Lung (tissue), 12 donors: ENCODE measurements around the gene PCSK5. TPM values are rescaled to one million over a fixed set of nuclear protein-coding genes. Genes with fewer than 3 reads are reported as not detected.

Experiments used
- ATAC-seq: fragments of 200-7000 bp; cut with Tn5 transposase; one replicate; pipeline ENCODE4 v1.9.1; 2020; ENCODE audit warnings: moderate number of reproducible peaks; ENCODE audit not compliant: insufficient read depth, low FRiP score
- DNase-seq, 3 donors: peaks; one replicate each; pipeline ENCODE4 v3.0.0-alpha.2; 2013 to 2017
- H3K27ac ChIP-seq, 2 donors: one replicate each; pipeline ENCODE4 v1.5.1; 2013; ENCODE audit warnings: mild to moderate bottlenecking in 2 of 2, moderate library complexity in 2 of 2, control low read depth in 1 of 2, inconsistent platforms in 1 of 2, low read depth in 1 of 2, low read length in 1 of 2
- H3K27me3 ChIP-seq, 3 donors: one replicate each; pipeline ENCODE4 v1.5.1; 2013; ENCODE audit warnings: low read length in 2 of 3; ENCODE audit not compliant: control insufficient read depth in 3 of 3, insufficient read depth in 3 of 3
- H3K36me3 ChIP-seq, 4 donors: one replicate each; pipeline ENCODE4 v1.5.1; 2013; ENCODE audit warnings: low read length in 4 of 4, mild to moderate bottlenecking in 1 of 4, moderate library complexity in 1 of 4; ENCODE audit not compliant: control insufficient read depth in 4 of 4, insufficient read depth in 4 of 4
- H3K4me1 ChIP-seq, 5 donors: one replicate each; pipeline ENCODE4 v1.5.1; 2013; ENCODE audit warnings: low read length in 5 of 5, mild to moderate bottlenecking in 2 of 5, moderate library complexity in 1 of 5; ENCODE audit not compliant: control insufficient read depth in 5 of 5, insufficient read depth in 5 of 5
- H3K4me3 ChIP-seq: one replicate; pipeline ENCODE4 v1.5.1; 2013; ENCODE audit warnings: mild to moderate bottlenecking, control low read depth, moderate library complexity
- H3K9ac ChIP-seq, 2 donors: one replicate each; pipeline ENCODE4 v1.5.1; 2013; ENCODE audit warnings: low read length in 2 of 2, control low read depth in 1 of 2; ENCODE audit not compliant: insufficient read depth in 1 of 2
- H3K9me3 ChIP-seq, 4 donors: one replicate each; pipeline ENCODE4 v1.5.1; 2013; ENCODE audit warnings: low read length in 3 of 4, mild to moderate bottlenecking in 1 of 4, moderate library complexity in 1 of 4; ENCODE audit not compliant: control insufficient read depth in 4 of 4, insufficient read depth in 3 of 4
- WGBS, 2 donors: extraction: QIAGEN DNeasy Blood & Tissue Kit; methylation state at CpG; one replicate each; pipeline ENCODE4 v1.1.7; 2013; 5-methylcytosine and 5-hydroxymethylcytosine counted together
- polyA plus RNA-seq, 2 donors: library from polyadenylated mRNA; stranded (reverse); fragments of 200-250 nt; gene quantifications; one replicate each; pipeline ENCODE4 v1.2.1, GENCODE V29; 2013
- total RNA-seq, 2 donors: library from RNA; depleted of rRNA in 1 of 2; stranded (reverse); fragments of >200 nt in 1 of 2; gene quantifications; one replicate each; pipeline ENCODE4 v1.2.1, GENCODE V29; 2014 to 2021
- TF ChIP-seq, protein P1 (sequence below): IDR thresholded peaks from 2 replicates; pipeline ENCODE4 v1.5.1; 2012; ENCODE audit warnings: mild to moderate bottlenecking; ENCODE audit errors: control extremely low read depth, extremely low read depth
- donor health status: control.
- donor health status: control.
- donor health status: Bipolar disorder and iron deficiency.
- donor health status: healthy.
- donor health status: DM: yes; HTN: yes; CAD: no.

The PCSK5 gene
- total and polyA plus RNA-seq, 4 donors = 1.9 to 28.2 (median 13.6) TPM

- no peak for DNase-seq
- H3K36me3 ChIP-seq = peaks cover 0 to 3% (median under 1%) of the 10 kb centered on the region in 4 donors
- H3K9ac ChIP-seq = no peak overlapping the region
- no peak for ATAC-seq
- no peaks in the 10 kb centered on the region for H3K27me3 ChIP-seq
- no peak overlapping the region for H3K4me3 ChIP-seq
- no peak overlapping the region for H3K27ac ChIP-seq
- peaks cover 0 to 10% (median 4%) of the 10 kb centered on the region in 5 donors for H3K4me1 ChIP-seq
- H3K9me3 ChIP-seq = peaks cover 0 to 2% (median 0%) of the 10 kb centered on the region in 4 donors
- WGBS, 2 donors = 86 to 92% methylated on average over 6 of the region's 6 CpGs
- TF ChIP-seq, protein P1, sequence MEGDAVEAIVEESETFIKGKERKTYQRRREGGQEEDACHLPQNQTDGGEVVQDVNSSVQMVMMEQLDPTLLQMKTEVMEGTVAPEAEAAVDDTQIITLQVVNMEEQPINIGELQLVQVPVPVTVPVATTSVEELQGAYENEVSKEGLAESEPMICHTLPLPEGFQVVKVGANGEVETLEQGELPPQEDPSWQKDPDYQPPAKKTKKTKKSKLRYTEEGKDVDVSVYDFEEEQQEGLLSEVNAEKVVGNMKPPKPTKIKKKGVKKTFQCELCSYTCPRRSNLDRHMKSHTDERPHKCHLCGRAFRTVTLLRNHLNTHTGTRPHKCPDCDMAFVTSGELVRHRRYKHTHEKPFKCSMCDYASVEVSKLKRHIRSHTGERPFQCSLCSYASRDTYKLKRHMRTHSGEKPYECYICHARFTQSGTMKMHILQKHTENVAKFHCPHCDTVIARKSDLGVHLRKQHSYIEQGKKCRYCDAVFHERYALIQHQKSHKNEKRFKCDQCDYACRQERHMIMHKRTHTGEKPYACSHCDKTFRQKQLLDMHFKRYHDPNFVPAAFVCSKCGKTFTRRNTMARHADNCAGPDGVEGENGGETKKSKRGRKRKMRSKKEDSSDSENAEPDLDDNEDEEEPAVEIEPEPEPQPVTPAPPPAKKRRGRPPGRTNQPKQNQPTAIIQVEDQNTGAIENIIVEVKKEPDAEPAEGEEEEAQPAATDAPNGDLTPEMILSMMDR = no peak
Observed at GRCh38 chr9:76378367-76379073, 488.0 kb downstream of the PCSK5 start.

DNA sequence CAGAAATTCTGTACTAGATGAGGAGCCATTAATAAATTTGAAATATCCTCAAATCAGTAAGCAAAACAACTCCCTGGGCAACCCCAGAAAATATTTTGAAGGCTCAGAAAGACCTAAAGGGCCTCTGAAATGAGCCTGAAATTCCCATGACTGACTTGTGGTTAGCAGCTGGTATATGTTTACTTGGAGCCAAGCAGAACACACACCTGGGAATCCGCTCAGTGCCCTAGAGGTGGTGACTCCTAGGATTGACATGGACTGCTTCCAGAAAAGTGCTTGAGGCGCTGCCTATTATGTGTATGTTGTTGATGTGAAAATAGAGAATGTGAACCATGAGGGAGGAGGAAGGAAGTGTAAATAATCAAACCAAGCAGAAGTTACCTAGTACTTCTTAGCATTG is 489.0 kb downstream of the PCSK5 start:
- H3K4me3 ChIP-seq = no peak overlapping the region
- peaks cover 0 to 4% (median under 1%) of the 10 kb centered on the region in 4 donors for H3K36me3 ChIP-seq
- 67 to 81% methylated on average over 2 of the region's 2 CpGs for WGBS, 2 donors

GRCh38 chr9:76390656-76391055 is 500.2 kb downstream of the PCSK5 start:
- peaks cover 0 to 8% (median 4%) of the 10 kb centered on the region in 5 donors for H3K4me1 ChIP-seq
- no peaks in the 10 kb centered on the region for H3K27me3 ChIP-seq
- no peak for DNase-seq
- H3K4me3 ChIP-seq = no peak overlapping the region
- H3K27ac ChIP-seq = no peak overlapping the region
- peaks cover 0 to 8% (median 6%) of the 10 kb centered on the region in 4 donors for H3K36me3 ChIP-seq
- no peak for ATAC-seq
- 49 to 52% methylated on average over 1 of the region's 1 CpG for WGBS, 2 donors
- no peak overlapping the region for H3K9ac ChIP-seq
- no peaks in the 10 kb centered on the region for H3K9me3 ChIP-seq
- TF ChIP-seq, protein P1 = no peak

More for the DNA sequence above, 489.0 kb downstream of the PCSK5 start:
- Histone ChIP-seq H3K27ac (no peak overlapping the region), H3K27me3 (no peaks in the 10 kb centered on the region), H3K9ac (no peak overlapping the region), H3K9me3 (peaks cover 0 to 2% (median 0%) of the 10 kb centered on the region in 4 donors), H3K4me1 (peaks cover 0 to 4% (median 0%) of the 10 kb centered on the region in 5 donors)
- DNase-seq (no peak), ATAC-seq (no peak)
- TF ChIP-seq, protein P1 = no peak
